NT2/D1 (cell line): ENCODE results near the gene M1AP.

ENCODE experiments used
- SUZ12 ChIP-seq: IDR thresholded peaks from 2 replicates; pipeline ENCODE4 v1.6.1; 2011; ENCODE audit not compliant: insufficient read length, insufficient read depth; ENCODE audit errors: extremely low read depth
- ZNF274 ChIP-seq: IDR thresholded peaks from 2 replicates; pipeline ENCODE4 v1.6.1; 2011; ENCODE audit warnings: mild to moderate bottlenecking, low read depth, low read length

- TF ChIP-seq ZNF274 (no peak), SUZ12 (no peak)
Measured at GRCh38 chr2:74597410-74597809, 50.7 kb downstream of the M1AP start.
